Amygdala (tissue), 56 donors: Measurements from ENCODE around the gene PPP1R13L.
"Not testable (repeated sequence)": the region's sequence is repeated elsewhere in the genome, so short reads cannot be mapped to it uniquely, and the experiment has no call there.

ENCODE experiments used
- DNase-seq, 56 donors: peaks; one replicate each; lab custom pipeline; 2025; lab: John Stamatoyannopoulos, UW

PPP1R13L gene

DNA sequence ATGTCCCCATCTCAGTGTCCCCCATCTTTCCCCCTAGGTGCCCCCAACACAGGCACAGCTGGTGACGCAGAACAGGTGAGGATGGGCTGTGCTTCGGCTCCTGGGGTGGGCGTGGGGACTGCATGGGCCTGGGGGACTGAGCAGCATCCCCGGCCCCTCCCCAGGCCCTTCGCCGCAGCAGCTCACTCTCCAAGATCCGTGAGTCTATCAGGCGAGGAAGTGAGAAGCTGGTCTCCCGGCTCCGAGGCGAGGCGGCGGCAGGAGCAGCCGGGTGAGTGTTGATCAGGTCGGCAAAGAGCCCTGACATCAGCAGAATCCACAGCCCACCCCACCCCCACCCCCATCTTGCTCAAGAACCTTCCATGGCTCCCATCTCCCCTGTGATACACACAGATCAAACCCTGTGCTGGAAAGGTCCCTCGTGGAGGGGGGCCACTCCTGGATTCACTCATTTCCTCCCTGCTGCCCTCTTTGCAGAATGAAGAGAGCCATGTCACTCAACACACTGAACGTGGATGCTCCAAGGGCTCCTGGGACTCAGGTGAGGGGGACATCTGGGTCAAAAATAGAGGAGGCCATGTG lies 54.3 kb downstream of the PPP1R13L start:
- no peak for DNase-seq

- DNase-seq = no peak
Observed at GRCh38 chr19:45349430-45349941, 55.4 kb downstream of the PPP1R13L start.

GRCh38 chr19:45349126-45349415 lies 55.8 kb downstream of the PPP1R13L start:
- no peak for DNase-seq

GRCh38 chr19:45348367-45349125 lies 56.3 kb downstream of the PPP1R13L start:
- DNase-seq = no peak

- DNase-seq = no peak
Observed at GRCh38 chr19:45347570-45348366, 57.1 kb downstream of the PPP1R13L start.

GRCh38 chr19:45346449-45346848 lies 58.4 kb downstream of the PPP1R13L start:
- no peak for DNase-seq

- no peak for DNase-seq
Observed at GRCh38 chr19:45345506-45345860, 59.4 kb downstream of the PPP1R13L start.

DNA sequence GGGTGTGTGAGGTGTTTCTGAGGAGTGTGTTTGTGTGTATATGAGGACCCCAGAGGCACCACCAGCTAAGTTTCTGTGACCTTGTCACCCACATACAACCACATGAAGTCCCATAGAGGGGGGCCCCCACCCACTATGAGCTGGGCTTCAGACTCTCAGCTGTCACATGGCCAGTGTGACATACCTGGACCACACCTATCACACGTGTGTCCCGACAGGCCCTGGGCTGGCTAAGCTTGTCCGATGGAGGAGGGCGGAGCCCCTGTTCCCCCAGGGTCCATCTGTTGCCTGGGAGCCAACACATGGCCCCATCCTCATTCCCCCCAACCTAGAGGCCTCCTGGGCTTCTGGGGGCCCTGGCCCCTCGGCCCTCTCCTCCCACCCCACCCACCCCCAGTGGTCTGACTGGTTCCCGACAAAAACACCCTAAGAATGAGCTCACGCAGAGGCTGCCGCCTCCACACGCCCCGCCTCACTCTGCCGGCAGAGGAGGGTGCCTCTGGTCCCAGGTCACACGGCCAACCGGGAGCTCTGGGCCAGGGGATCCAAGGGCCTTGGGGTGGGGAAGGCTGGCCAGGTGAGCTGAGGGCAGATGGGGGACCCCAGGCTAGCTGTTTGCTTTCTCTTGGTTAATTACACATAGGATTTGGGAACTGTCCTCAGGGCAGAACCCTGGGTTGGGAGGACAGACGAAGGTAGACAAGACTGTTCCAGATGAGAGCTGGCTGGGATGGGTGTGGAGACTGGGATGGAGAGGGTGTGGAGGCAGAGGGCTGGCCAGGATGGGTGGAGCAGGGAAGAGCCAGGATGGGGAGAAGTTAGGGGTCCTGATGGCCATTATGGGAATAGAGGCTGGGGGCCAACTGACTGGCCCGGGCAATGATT lies 60.0 kb downstream of the PPP1R13L start:
- DNase-seq = no peak

DNA sequence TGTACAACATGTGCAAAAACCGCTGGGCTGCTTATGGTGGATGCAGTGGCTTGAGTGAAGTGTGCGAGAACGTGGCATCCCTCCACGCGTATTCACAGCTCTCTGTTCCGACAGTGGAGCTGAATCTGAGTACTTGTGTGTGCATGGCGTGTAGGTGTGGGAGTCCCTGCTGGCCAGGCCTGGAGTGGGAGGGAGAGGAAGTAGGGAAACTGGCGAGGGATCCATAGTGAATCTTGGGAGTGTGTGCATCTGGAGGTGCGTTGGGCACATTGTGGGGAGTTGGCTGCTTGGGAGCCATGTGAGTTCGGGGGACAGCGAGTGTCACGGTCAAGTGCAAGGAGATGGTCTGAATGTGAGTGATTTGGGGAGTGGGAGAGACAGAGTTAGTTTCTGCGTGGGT lies 62.0 kb downstream of the PPP1R13L start:
- no peak for DNase-seq

DNA sequence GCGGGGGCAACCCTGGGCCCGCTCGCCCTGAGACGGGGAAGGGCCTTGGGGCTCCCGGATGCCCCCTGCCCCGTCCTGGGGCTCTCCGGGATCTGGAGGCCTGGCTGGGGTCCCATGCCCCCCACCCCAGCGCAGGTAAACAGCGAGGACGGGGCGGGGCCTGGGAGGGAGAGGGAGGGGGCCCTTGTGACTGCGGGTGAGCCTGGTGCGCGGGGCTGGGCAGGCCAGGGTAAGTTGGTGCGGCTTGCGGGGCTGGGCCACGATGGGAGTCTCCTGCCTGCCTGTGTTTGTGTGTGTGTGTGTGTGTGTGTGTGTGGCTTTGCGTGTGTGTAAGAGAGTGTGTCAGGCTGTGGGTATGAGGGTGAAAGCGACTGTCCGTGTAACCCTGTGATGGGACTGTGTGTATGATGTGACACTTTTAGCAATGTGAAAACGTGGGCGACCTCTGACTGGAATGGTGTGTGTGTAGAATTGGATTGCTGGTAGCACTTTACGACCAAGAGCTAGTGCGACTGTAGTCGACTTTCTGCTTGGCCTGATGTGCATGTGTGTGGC lies 63.9 kb downstream of the PPP1R13L start:
- DNase-seq = no peak

GRCh38 chr19:45340232-45340898 lies 64.5 kb downstream of the PPP1R13L start, which contains the start of gene KLC3:
TSS of gene KLC3 (plus strand) at chr19:45340750. CDS start at chr19:45345542, 4,792 bp downstream.
- DNase-seq = no peak

- DNase-seq = no peak
Observed at GRCh38 chr19:45339629-45340028, 65.2 kb downstream of the PPP1R13L start.

DNA sequence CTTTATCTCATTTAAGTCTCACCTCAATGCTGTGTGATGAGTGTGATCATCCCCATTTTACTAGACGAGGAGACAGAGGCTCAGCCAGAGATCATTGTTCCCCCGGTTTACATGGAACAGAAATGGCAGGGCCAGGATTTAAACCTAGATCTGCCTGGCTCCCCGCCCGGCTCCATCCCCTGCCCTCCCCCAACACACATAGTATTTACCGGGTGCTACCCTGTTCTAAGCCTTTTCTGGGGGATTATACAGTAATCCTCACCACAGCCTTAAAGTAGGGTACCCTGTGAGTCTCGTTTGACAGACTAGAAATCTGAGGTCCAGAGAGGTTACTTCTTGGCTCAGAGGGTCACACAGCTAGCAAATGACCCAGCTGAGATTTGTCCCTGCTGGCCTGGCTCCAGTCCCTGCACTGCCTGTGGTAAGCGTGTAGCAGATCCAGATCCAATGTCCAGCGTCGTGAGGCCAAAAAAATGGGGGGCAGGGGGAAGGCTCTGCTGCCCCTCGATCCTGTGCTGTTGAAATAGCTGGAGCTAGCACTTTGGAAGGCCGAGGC lies 68.1 kb downstream of the PPP1R13L start:
- no peak for DNase-seq

DNA sequence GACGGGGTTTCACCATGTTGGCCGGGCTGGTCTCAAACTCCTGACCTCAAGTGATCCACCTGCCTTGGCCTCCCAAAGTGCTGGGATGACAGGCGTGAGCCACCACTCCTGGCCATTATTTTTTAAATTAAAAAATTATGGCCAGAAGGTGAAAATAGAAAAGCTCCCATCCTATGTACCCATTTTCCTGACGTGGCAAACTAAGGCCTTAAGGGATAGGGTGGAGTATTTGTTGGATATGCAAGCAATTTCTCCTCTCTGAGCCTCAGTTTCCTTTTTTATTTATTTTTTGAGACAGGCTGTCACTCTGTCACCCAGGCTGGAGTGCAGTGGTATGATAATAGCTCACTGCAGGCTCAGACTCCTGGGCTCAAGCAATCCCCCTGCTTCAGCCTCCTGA lies 70.0 kb downstream of the PPP1R13L start:
- DNase-seq = not testable (repeated sequence)

- DNase-seq = no peak
Observed at GRCh38 chr19:45333609-45334303, 71.1 kb downstream of the PPP1R13L start.

GRCh38 chr19:45331411-45331810 lies 73.5 kb downstream of the PPP1R13L start:
- DNase-seq = no peak
